Activated naive CD8-positive, alpha-beta T cell treated with anti-CD3 and anti-CD28 coated beads for 36 hours (primary cell): ENCODE results near the gene ARSG. TPM values are rescaled to one million over a fixed set of nuclear protein-coding genes. Genes with fewer than 3 reads are reported as not detected.
A peak's percentile ranks its signal among the peaks of the same experiment; 100 is the strongest.
"Not testable (repeated sequence)": the region's sequence is repeated elsewhere in the genome, so short reads cannot be mapped to it uniquely, and the experiment has no call there.

Experiments used
- DNase-seq: peaks from one replicate; pipeline ENCODE4 v3.0.0; 2021
- H3K27ac Mint-ChIP-seq: one replicate; pipeline ENCODE4 v1.8.0; 2022; ENCODE audit warnings: mild to moderate bottlenecking, moderate library complexity, mixed read lengths
- H3K27me3 Mint-ChIP-seq: one replicate; pipeline ENCODE4 v1.8.0; 2022; ENCODE audit warnings: mild to moderate bottlenecking, mixed read lengths
- H3K36me3 Mint-ChIP-seq: one replicate; pipeline ENCODE4 v1.8.0; 2021; ENCODE audit warnings: mild to moderate bottlenecking, mixed read lengths
- H3K4me1 Mint-ChIP-seq: one replicate; pipeline ENCODE4 v1.8.0; 2021; ENCODE audit warnings: mixed read lengths
- H3K4me3 Mint-ChIP-seq: one replicate; pipeline ENCODE4 v1.8.0; 2022; ENCODE audit warnings: mild to moderate bottlenecking, moderate library complexity, mixed read lengths
- H3K9me3 Mint-ChIP-seq: one replicate; pipeline ENCODE4 v1.8.0; 2022; ENCODE audit warnings: mixed read lengths
- total RNA-seq, 2 experiments: library from RNA; stranded (reverse); gene quantifications; one replicate each; pipeline ENCODE4 v1.2.3, GENCODE V29; 2021

ARSG gene
- total RNA-seq, 2 experiments from 2014 or later: 5.0 to 5.2 TPM

DNA sequence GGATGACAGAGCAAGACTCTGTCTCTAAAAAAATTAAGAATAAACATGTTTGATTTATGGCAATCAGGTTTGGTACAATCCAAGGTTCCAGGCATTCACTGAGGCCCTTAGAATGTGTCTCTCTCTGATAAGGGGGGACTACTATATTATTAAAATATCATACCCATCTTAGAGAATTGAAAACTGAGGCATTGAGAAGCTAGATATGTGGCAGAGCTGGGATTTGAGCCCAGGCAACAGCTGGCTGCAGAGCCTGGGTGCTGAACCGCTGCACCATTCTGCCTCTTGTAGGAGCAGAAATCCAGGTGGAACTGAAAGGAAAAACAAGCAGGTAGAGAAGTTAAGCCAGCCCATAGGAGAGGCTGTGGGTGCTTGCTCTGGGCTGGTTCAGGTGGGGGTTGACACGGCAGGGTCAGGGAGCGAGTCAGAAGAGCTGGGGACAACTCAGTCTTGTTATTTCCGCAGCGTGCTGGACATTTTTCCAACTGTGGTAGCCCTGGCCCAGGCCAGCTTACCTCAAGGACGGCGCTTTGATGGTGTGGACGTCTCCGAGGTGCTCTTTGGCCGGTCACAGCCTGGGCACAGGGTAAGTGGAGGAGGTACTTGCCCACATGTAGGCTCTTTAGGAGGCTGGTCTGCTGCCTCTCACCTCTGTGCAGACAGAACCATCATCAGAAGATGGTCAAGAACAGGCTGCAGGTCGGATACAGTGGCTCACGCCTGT is 103.5 kb downstream of the ARSG start:
- no peak overlapping the region for H3K4me3 Mint-ChIP-seq
- no peak for DNase-seq
- no peak overlapping the region for H3K27ac Mint-ChIP-seq
- H3K4me1 Mint-ChIP-seq: peaks cover 20% of the 10 kb centered on the region
- H3K36me3 Mint-ChIP-seq: peaks cover 13% of the 10 kb centered on the region
- no peaks in the 10 kb centered on the region for H3K27me3 Mint-ChIP-seq
- H3K9me3 Mint-ChIP-seq: peaks cover 3% of the 10 kb centered on the region

DNA sequence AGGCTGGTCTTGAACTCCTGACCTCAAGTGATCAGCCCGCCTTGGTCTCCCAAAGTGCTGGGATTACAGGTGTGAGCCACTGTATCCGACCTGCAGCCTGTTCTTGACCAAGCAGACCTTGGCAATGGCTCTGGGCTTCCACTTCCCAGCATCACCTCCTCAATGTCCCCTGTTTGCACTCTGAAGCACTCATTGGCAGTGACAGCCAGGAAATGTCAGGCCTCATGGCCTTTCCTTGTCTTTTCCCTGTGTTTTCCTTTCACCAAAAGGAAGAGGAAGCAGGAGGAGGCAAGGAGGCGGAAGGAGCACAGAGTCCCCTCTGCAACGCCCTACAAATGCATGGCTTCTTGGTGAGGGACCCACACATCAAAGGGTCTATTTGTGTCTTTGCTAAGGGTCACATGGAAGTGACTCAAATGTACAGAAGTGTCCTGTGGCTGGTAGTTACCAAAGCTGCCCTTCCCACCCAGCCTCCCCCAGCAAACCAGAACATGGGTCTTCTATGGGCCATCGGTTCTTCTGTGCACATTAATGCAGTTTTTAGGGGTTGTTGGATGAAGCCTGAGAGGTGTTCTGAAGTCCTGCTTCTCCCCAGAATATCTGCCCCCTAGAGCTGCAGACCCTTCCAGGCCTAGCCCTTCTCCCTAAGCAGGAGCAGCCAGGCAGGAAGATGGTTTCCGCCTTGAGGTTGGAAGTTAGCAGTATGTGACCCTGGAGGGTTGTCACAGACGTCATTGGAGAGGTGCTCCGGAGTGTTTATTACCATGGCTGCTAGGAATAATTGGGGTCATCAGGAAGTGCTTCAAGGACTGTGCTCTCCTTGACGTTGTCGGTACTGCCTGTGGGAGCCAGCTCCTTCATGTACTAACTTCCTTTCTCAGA is 105.2 kb downstream of the ARSG start:
- Mint-ChIP-seq H3K9me3 (peaks cover 3% of the 10 kb centered on the region), H3K27me3 (no peaks in the 10 kb centered on the region), H3K4me3 (no peak overlapping the region), H3K27ac (peak overlapping the region; percentile 65), H3K36me3 (peaks cover 13% of the 10 kb centered on the region), H3K4me1 (peaks cover 29% of the 10 kb centered on the region)
- no peak for DNase-seq

DNA sequence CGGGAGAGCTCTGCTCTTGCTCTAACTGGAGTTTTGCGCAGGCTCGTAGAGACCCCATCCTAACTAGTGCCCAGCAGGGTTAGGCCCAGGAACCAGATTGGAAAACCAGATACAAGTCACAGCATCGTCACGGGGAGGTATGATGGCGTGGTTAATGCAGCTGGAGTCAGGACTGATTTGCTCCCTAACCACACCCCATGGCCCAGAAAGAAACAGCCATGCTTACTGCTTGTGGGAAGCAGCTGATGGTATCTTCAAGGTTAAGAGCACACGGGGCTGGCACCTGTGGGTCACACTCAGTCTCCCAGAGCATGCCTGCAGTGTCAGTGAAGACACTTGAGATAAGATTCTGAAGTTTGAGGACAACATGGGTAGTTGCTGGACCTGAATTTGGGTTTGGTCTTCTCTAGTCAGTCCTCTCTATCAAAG is 105.8 kb downstream of the ARSG start:
- Mint-ChIP-seq H3K36me3 (peaks cover 13% of the 10 kb centered on the region), H3K9me3 (peaks cover 3% of the 10 kb centered on the region), H3K4me1 (peaks cover 29% of the 10 kb centered on the region), H3K27me3 (no peaks in the 10 kb centered on the region), H3K27ac (peak overlapping the region; percentile 65), H3K4me3 (no peak overlapping the region)
- no peak for DNase-seq

- peak overlapping the region; percentile 85 for H3K27ac Mint-ChIP-seq
- H3K9me3 Mint-ChIP-seq: peaks cover 3% of the 10 kb centered on the region
- no peaks in the 10 kb centered on the region for H3K27me3 Mint-ChIP-seq
- peak; percentile 31 for DNase-seq
- H3K4me3 Mint-ChIP-seq: peak overlapping the region; percentile 14
- peaks cover 29% of the 10 kb centered on the region for H3K4me1 Mint-ChIP-seq
- H3K36me3 Mint-ChIP-seq: peaks cover 14% of the 10 kb centered on the region
Observed at GRCh38 chr17:68398691-68399637, 107.7 kb downstream of the ARSG start.

- H3K27me3 Mint-ChIP-seq: no peaks in the 10 kb centered on the region
- H3K27ac Mint-ChIP-seq: peak overlapping the region; percentile 80
- H3K4me3 Mint-ChIP-seq: no peak overlapping the region
- DNase-seq: peak; percentile 63
- peaks cover 2% of the 10 kb centered on the region for H3K9me3 Mint-ChIP-seq
- H3K4me1 Mint-ChIP-seq: peaks cover 29% of the 10 kb centered on the region
- peaks cover 17% of the 10 kb centered on the region for H3K36me3 Mint-ChIP-seq
Observed at GRCh38 chr17:68399638-68400403, 108.5 kb downstream of the ARSG start.

GRCh38 chr17:68400404-68400735 is 109.1 kb downstream of the ARSG start:
- no peaks in the 10 kb centered on the region for H3K27me3 Mint-ChIP-seq
- peak overlapping the region; percentile 80 for H3K27ac Mint-ChIP-seq
- H3K4me3 Mint-ChIP-seq: no peak overlapping the region
- DNase-seq: no peak
- H3K36me3 Mint-ChIP-seq: peaks cover 18% of the 10 kb centered on the region
- H3K9me3 Mint-ChIP-seq: peaks cover 5% of the 10 kb centered on the region
- peaks cover 29% of the 10 kb centered on the region for H3K4me1 Mint-ChIP-seq

DNA sequence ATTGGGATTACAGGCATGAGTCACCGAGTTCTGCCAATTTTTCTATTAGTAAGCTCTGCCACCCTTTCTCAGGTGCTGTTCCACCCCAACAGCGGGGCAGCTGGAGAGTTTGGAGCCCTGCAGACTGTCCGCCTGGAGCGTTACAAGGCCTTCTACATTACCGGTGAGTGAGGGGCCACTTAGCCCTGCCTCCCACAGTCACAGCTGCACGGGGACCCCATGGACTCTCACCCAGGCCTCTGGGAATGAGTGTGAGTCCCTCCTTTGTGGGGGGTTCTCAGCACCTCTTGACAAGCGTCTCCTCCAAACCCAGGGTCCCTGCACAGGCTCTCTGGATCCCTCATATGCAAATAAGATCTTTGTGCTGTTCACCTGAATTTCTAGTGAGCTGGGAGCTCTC is 110.0 kb downstream of the ARSG start:
- no peak overlapping the region for H3K27ac Mint-ChIP-seq
- H3K4me3 Mint-ChIP-seq: no peak overlapping the region
- H3K9me3 Mint-ChIP-seq: peaks cover 5% of the 10 kb centered on the region
- H3K27me3 Mint-ChIP-seq: no peaks in the 10 kb centered on the region
- no peak for DNase-seq
- H3K4me1 Mint-ChIP-seq: peaks cover 29% of the 10 kb centered on the region
- H3K36me3 Mint-ChIP-seq: peaks cover 18% of the 10 kb centered on the region

- no peak overlapping the region for H3K4me3 Mint-ChIP-seq
- peaks cover 22% of the 10 kb centered on the region for H3K4me1 Mint-ChIP-seq
- H3K27ac Mint-ChIP-seq: no peak overlapping the region
- DNase-seq: no peak
- peaks cover 15% of the 10 kb centered on the region for H3K9me3 Mint-ChIP-seq
- H3K27me3 Mint-ChIP-seq: no peaks in the 10 kb centered on the region
- peaks cover 29% of the 10 kb centered on the region for H3K36me3 Mint-ChIP-seq
Observed at GRCh38 chr17:68403122-68403521, 111.8 kb downstream of the ARSG start.

GRCh38 chr17:68403837-68404236 is 112.5 kb downstream of the ARSG start:
- not testable (repeated sequence) for DNase-seq, H3K4me3 Mint-ChIP-seq, H3K27me3 Mint-ChIP-seq, H3K27ac Mint-ChIP-seq
- Mint-ChIP-seq H3K9me3 (peaks cover 15% of the 10 kb centered on the region), H3K36me3 (peaks cover 29% of the 10 kb centered on the region), H3K4me1 (peaks cover 17% of the 10 kb centered on the region)

DNA sequence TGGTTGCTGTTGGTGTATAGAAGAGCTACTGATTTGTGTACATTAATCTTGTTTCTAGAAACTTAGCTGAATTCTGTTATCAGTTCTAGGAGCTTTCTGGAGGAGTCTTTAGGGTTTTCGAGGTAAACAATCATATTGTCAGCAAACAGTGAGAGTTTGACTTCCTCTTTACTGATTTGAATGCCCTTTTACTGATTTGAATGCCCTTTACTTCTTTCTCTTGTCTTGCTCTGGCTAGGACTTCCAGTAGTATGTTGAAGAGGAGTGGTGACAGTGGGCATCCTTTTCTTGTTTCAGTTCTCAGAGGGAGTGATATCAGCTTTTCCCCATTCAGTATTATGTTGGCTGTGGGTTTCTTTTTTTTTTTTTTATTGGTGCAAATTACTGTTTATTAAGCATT is 116.4 kb downstream of the ARSG start:
- peaks cover 36% of the 10 kb centered on the region for H3K36me3 Mint-ChIP-seq
- H3K27ac Mint-ChIP-seq, H3K4me3 Mint-ChIP-seq, H3K27me3 Mint-ChIP-seq, DNase-seq, H3K4me1 Mint-ChIP-seq: not testable (repeated sequence)
- peaks cover 23% of the 10 kb centered on the region for H3K9me3 Mint-ChIP-seq

GRCh38 chr17:68413597-68414560 is 122.6 kb downstream of the ARSG start:
- peaks cover 21% of the 10 kb centered on the region for H3K4me1 Mint-ChIP-seq
- H3K4me3 Mint-ChIP-seq: peak overlapping the region; percentile 85
- H3K27ac Mint-ChIP-seq: peak overlapping the region; percentile 82
- H3K9me3 Mint-ChIP-seq: peaks cover 23% of the 10 kb centered on the region
- H3K36me3 Mint-ChIP-seq: peaks cover 22% of the 10 kb centered on the region
- DNase-seq: peak; percentile 63
- H3K27me3 Mint-ChIP-seq: not testable (repeated sequence)

- Mint-ChIP-seq H3K4me3 (peak overlapping the region; percentile 85), H3K4me1 (peaks cover 21% of the 10 kb centered on the region), H3K36me3 (peaks cover 22% of the 10 kb centered on the region), H3K9me3 (peaks cover 23% of the 10 kb centered on the region), H3K27ac (peak overlapping the region; percentile 82)
- H3K27me3 Mint-ChIP-seq, DNase-seq: not testable (repeated sequence)
Observed at GRCh38 chr17:68414901-68415300, 123.6 kb downstream of the ARSG start.

DNA sequence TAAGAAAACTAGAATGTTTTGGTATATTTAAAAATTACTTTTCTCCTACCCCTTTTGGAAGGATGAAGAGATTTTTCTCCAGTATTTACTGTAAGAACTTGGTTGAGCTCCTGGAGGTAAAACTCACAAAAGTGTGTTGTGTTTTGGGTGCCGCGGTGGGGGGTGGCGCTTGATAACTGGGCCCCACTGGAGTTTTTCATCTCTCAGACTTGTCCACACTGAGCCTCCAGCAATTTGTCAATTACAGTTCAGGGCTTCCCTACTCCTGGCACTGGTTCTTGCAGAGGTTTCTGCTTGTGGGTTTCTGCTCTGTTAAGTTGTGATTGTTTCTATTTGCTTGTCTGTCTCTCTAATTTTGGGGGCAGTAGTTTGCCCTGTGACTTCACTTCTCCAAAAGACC is 126.0 kb downstream of the ARSG start:
- no peak overlapping the region for H3K27ac Mint-ChIP-seq
- H3K36me3 Mint-ChIP-seq: peaks cover 15% of the 10 kb centered on the region
- no peak for DNase-seq
- peaks cover 15% of the 10 kb centered on the region for H3K9me3 Mint-ChIP-seq
- peaks cover 21% of the 10 kb centered on the region for H3K4me1 Mint-ChIP-seq
- no peak overlapping the region for H3K4me3 Mint-ChIP-seq
- no peaks in the 10 kb centered on the region for H3K27me3 Mint-ChIP-seq
